Loucy (cell line): ENCODE measurements around the gene FOXO3B.
"Not testable (repeated sequence)": the region's sequence is repeated elsewhere in the genome, so short reads cannot be mapped to it uniquely, and the experiment has no call there.

Source experiments
- EZH2phosphoT487 ChIP-seq: fragments of 200-600 bp; IDR thresholded peaks from 2 replicates; pipeline ENCODE4 v1.6.1; 2018; ENCODE audit warnings: antibody characterized with exemption, mild to moderate bottlenecking, moderate library complexity, borderline replicate concordance
- TF ChIP-seq, protein P1 (sequence below): fragments of 200-600 bp; sonication (generic); conservative IDR thresholded peaks from 2 replicates; pipeline ENCODE4 v1.5.1; 2014; ENCODE audit warnings: mild to moderate bottlenecking, antibody characterized with exemption, low read length

- TF ChIP-seq, protein P1, sequence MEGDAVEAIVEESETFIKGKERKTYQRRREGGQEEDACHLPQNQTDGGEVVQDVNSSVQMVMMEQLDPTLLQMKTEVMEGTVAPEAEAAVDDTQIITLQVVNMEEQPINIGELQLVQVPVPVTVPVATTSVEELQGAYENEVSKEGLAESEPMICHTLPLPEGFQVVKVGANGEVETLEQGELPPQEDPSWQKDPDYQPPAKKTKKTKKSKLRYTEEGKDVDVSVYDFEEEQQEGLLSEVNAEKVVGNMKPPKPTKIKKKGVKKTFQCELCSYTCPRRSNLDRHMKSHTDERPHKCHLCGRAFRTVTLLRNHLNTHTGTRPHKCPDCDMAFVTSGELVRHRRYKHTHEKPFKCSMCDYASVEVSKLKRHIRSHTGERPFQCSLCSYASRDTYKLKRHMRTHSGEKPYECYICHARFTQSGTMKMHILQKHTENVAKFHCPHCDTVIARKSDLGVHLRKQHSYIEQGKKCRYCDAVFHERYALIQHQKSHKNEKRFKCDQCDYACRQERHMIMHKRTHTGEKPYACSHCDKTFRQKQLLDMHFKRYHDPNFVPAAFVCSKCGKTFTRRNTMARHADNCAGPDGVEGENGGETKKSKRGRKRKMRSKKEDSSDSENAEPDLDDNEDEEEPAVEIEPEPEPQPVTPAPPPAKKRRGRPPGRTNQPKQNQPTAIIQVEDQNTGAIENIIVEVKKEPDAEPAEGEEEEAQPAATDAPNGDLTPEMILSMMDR: not testable (repeated sequence)
- TF ChIP-seq EZH2phosphoT487: not testable (repeated sequence)
These were observed 13.5 kb downstream of the FOXO3B start for GRCh38 chr17:18668625-18669024.
